DND-41 (cell line): ENCODE measurements around the gene ATXN7L1.

ENCODE experiments used
- ATAC-seq: fragments of 200-7000 bp; cut with Tn5 transposase; 3 replicates; pipeline ENCODE4 v1.9.1; 2021; ENCODE audit warnings: low read depth; ENCODE audit not compliant: insufficient read depth
- DNase-seq: peaks from one replicate; pipeline ENCODE4 v3.0.0-alpha.2; 2020
- H2AFZ ChIP-seq: 2 replicates; pipeline ENCODE4 v1.6.0; 2012; ENCODE audit warnings: low read depth, low read length
- H3K27ac ChIP-seq: 2 replicates; pipeline ENCODE4 v1.5.1; 2012; ENCODE audit warnings: low read length, inconsistent platforms
- H3K27me3 ChIP-seq: fragments of 200-600 bp; sonication (generic); 2 replicates; pipeline ENCODE4 v1.6.0; 2012; ENCODE audit warnings: low read length, mild to moderate bottlenecking, inconsistent platforms; ENCODE audit not compliant: insufficient read depth, poor library complexity
- H3K36me3 ChIP-seq: 2 replicates; pipeline ENCODE4 v1.5.1; 2012; ENCODE audit warnings: low read length, inconsistent platforms; ENCODE audit not compliant: insufficient read depth
- H3K4me1 ChIP-seq: 2 replicates; pipeline ENCODE4 v1.5.1; 2012; ENCODE audit warnings: mild to moderate bottlenecking, low read length; ENCODE audit not compliant: insufficient read depth
- H3K4me2 ChIP-seq: 2 replicates; pipeline ENCODE4 v1.6.0; 2012; ENCODE audit warnings: mild to moderate bottlenecking, moderate library complexity, low read length, inconsistent platforms; ENCODE audit not compliant: insufficient read depth
- H3K4me3 ChIP-seq, 2 experiments: fragments of 200-600 bp in 1 of 2; shearing (Covaris generic) in 1 of 2; 2 replicates each; pipeline ENCODE4 v1.5.1; 2012 to 2016; ENCODE audit warnings: inconsistent platforms in 2 of 2, low read length in 2 of 2, mild to moderate bottlenecking in 2 of 2, low read depth in 1 of 2, moderate library complexity in 1 of 2
- H3K79me2 ChIP-seq: 2 replicates; pipeline ENCODE4 v1.6.0; 2012; ENCODE audit warnings: low read length, inconsistent platforms; ENCODE audit not compliant: insufficient read depth
- H3K9ac ChIP-seq: 2 replicates; pipeline ENCODE4 v1.6.0; 2012; ENCODE audit warnings: low read depth, mild to moderate bottlenecking, inconsistent platforms, low read length, moderate library complexity
- H3K9me3 ChIP-seq: 2 replicates; pipeline ENCODE4 v1.5.1; 2012; ENCODE audit warnings: low read length, moderate library complexity, mild to moderate bottlenecking, inconsistent platforms; ENCODE audit not compliant: insufficient read depth, severe bottlenecking
- H4K20me1 ChIP-seq: 2 replicates; pipeline ENCODE4 v1.6.0; 2012; ENCODE audit warnings: low read length; ENCODE audit not compliant: insufficient read depth
- CTCF ChIP-seq: IDR thresholded peaks from 2 replicates; pipeline ENCODE4 v1.5.1; 2012; ENCODE audit warnings: borderline replicate concordance, low read length, moderate library complexity, mild to moderate bottlenecking; ENCODE audit not compliant: poor library complexity, severe bottlenecking; ENCODE audit errors: extremely low read depth
- EZH2 ChIP-seq: IDR thresholded peaks from 3 replicates; pipeline ENCODE4 v1.6.1; 2012; ENCODE audit warnings: borderline replicate concordance, low read depth, mild to moderate bottlenecking, moderate library complexity, low read length, inconsistent platforms; ENCODE audit not compliant: severe bottlenecking

Gene ATXN7L1

GRCh38 chr7:105829681-105830322 is 46.6 kb downstream of the ATXN7L1 start:
- no peak overlapping the region for H3K4me3 ChIP-seq
- TF ChIP-seq CTCF (no peak), EZH2 (no peak)
- H3K9me3 ChIP-seq, result no peaks in the 10 kb centered on the region
- H3K4me1 ChIP-seq, result no peaks in the 10 kb centered on the region
- H3K9ac ChIP-seq, result no peak overlapping the region
- peaks cover 8% of the 10 kb centered on the region for H4K20me1 ChIP-seq
- no peak for DNase-seq
- H3K4me2 ChIP-seq, result no peak overlapping the region
- no peaks in the 10 kb centered on the region for H3K27me3 ChIP-seq
- no peak overlapping the region for H2AFZ ChIP-seq
- H3K36me3 ChIP-seq, result no peaks in the 10 kb centered on the region
- no peaks in the 10 kb centered on the region for H3K79me2 ChIP-seq
- no peak for ATAC-seq
- no peak overlapping the region for H3K27ac ChIP-seq

DNA sequence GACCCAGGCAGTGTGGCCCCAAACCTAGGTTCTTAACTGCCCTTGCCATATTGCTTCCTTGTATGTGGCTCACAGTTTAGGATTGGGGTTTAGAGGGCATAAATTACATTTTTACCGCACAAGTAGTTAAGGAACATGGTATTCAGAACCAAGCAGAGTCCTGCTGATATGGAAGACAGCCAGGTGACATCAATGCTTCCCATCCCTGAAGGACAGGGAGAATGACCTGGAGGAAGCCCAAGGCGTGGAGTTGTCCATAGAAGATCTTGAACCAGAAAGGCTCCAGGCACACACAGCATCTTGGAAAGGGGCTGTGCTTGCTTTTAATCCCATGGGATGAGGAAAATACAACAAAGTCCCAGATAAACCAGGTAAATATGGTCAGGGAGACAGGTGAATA is 48.3 kb downstream of the ATXN7L1 start:
- no peak overlapping the region for H2AFZ ChIP-seq
- TF ChIP-seq CTCF (no peak), EZH2 (no peak)
- H3K9me3 ChIP-seq, result no peaks in the 10 kb centered on the region
- H3K79me2 ChIP-seq, result no peaks in the 10 kb centered on the region
- H3K27me3 ChIP-seq, result no peaks in the 10 kb centered on the region
- H3K36me3 ChIP-seq, result no peaks in the 10 kb centered on the region
- no peaks in the 10 kb centered on the region for H3K4me1 ChIP-seq
- no peak overlapping the region for H3K9ac ChIP-seq
- no peak overlapping the region for H3K4me3 ChIP-seq
- DNase-seq (no peak), ATAC-seq (no peak)
- peaks cover 8% of the 10 kb centered on the region for H4K20me1 ChIP-seq
- no peak overlapping the region for H3K4me2 ChIP-seq
- no peak overlapping the region for H3K27ac ChIP-seq

DNA sequence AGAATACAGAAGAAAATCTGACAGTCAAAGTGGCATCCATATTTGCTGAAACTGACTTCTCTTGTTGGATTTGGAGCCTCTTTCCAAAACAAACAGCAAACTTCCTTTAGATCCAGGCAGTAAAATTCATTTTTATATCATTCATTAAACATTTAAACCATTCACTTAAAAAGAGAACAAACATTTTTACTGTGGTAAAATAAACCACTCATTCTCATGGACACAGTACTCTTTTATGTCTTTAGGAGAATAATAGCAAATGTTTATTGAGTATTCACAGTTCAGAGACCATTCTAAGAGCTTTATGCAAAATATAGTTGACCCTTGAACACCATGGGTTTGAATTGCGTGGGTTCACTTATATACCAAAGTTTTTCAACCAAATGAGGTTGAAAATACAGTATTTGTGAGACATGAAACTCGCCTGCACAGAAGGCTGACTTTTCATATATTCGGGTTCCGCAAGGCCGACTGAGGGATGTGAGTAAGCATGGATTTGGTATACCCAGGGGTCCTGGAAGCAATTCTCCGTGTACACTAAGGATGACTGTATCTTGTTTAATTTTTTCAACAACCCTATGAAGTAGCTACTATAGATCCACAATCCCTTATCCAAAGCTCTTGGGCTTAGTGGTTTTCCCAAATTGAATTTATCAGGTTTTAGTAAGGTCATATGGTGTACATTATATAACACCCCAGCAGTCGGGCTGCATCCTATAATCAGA is 49.1 kb downstream of the ATXN7L1 start:
- ATAC-seq (no peak), DNase-seq (no peak)
- no peaks in the 10 kb centered on the region for H3K27me3 ChIP-seq
- no peak overlapping the region for H3K4me3 ChIP-seq
- H3K9me3 ChIP-seq, result no peaks in the 10 kb centered on the region
- no peaks in the 10 kb centered on the region for H3K4me1 ChIP-seq
- no peaks in the 10 kb centered on the region for H3K79me2 ChIP-seq
- no peak overlapping the region for H3K9ac ChIP-seq
- H4K20me1 ChIP-seq, result no peaks in the 10 kb centered on the region
- no peak overlapping the region for H3K4me2 ChIP-seq
- H3K36me3 ChIP-seq, result no peaks in the 10 kb centered on the region
- H3K27ac ChIP-seq, result no peak overlapping the region
- H2AFZ ChIP-seq, result no peak overlapping the region
- TF ChIP-seq CTCF (no peak), EZH2 (no peak)
